NCI-H82 treated with DMSO at 0.1 percent for 48 hours (cell line): ENCODE measurements around the gene ZNF44.

Source experiments
- DNase-seq: peaks from one replicate; lab custom pipeline; 2025; ENCODE audit not compliant: unreplicated experiment; lab: John Stamatoyannopoulos, UW

The ZNF44 gene

DNA sequence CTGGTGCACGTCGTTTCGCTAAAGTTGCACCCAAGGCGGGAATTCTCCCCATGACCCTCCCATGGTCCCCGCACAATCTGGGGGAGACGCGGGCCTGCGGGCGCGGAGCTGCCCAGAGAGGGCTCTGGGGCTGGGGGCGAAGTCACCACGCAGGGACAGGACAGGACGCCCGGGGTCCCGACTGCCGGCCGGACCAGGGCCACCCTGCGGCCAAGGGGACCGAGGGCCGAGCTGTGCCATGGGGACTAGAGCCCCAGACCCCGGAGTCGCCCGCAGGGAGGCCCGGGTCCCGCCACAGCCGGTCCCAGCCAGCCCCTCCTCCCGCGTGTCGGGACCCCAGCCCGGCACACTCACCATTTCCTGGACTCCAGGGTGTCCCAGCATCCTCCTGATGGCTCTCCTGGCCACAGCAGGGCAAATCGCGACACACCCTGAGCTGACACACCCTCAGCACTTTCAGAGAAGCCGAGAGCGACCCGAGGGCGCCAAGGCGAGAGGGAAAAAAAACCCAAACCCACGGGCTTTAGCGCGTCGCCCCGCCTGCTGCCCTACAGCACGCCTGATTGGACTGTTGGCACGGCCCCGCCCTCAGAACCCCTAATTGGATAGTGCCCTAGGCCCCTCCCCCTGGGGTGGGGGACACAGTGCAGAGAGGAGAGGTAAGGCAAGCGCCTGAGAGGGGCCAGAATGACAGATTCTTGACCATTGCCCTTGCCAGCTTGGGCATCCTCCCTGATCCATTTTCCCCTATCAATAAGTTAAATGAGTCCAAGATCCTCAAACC, 28.6 kb downstream of the ZNF44 start:
- DNase-seq: no peak

DNA sequence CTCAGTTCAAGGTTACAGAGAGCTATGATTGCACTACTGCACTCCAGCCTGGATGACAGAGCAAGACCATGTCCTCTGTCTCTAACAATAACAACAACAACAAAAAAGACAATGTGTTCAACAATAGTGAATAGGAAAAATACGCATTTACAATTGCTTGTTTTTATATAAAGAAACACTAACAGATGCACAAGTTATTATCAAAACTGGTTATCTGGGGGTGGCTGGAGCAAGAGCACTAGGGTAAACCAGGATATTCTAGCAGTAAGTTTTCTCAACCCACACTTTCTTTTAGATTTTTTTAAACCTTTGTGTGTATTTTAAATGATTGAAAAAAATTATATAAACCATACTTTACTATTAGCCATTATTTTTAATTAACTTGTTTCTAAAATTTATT, 33.1 kb downstream of the ZNF44 start:
- DNase-seq: no peak

DNA sequence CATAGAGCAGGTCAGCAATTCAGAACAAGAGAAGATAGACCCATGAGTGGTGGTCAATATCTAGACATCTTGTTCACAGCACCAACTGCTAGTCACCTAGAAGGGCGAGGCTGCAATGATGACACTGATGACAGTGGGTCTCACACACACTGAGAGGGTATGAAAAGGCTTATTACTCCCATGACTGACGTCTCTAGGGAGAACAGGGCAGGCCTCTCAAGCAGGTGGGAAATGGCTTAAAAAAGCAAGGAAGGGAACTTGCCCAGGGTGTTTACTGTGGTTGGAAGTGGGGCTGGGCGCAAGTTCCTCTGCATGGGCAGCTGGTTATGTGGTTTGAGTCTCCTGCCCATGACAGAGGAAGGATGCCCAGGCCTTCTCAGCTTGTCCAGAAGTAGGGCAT, 33.8 kb downstream of the ZNF44 start:
- DNase-seq: no peak

DNA sequence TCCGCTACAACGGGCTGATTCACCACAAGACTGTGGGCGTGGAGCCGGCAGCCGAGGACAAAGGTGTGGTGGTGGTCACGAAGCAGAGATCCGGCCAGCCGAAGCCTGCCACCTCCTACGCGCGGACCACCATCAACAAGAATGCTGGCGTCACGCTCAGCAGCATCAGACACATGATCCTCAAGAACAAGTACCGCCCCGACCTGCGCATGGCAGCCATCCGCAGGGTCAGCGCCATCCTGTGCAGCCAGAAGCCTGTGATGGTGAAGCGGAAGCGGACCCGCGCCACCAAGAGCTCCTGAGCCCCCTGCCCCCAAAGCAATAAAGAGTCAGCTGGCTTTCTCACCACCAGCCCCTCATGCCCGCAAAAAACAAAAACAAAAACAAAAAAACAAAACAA, 34.4 kb downstream of the ZNF44 start:
- no peak for DNase-seq

DNA sequence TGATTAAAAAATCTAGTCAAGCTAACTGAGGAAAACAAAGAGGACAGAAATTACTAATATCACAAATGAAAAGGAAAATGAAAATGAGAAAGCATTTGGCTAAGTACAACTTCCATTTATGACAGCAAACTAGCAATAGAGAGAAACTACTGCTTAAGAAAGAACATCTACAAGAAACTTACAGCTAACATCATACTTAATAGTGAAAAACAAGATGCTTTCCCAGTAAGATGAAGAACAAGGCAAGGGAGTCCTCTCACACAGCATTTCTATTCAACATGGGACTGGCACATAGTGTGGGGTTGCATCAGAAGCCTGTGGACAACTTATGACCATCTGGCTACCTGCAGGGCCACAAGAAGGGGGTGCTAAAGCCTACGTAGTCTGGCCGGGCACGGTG, 39.3 kb downstream of the ZNF44 start:
- DNase-seq: no peak

DNA sequence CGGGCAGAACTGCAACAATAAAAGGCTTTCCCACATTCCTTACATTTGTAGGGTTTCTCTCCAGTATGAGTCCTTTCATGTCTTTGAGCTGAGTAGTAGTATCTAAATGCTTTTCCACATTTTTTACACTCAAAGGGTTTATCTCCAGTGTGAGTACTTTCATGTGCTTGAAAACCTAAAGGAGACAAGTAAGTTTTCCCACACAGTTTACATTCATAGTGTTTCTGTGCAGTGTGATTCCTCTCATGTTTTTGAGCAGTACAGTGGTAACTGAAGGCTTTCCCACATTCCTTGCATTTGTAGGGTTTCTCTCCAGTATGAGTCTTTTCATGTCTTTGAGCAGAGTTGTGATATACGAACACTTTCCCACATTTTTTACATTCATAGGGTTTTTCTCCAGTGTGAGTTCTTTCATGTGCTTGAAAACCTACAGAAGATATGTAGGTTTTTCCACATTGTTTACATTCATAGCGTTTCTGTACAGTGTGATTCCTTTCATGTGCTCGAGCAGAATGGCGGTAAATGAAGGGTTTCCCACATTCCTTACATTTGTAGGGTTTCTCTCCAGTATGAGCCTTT, 47.0 kb downstream of the ZNF44 start:
- DNase-seq: no peak

DNA sequence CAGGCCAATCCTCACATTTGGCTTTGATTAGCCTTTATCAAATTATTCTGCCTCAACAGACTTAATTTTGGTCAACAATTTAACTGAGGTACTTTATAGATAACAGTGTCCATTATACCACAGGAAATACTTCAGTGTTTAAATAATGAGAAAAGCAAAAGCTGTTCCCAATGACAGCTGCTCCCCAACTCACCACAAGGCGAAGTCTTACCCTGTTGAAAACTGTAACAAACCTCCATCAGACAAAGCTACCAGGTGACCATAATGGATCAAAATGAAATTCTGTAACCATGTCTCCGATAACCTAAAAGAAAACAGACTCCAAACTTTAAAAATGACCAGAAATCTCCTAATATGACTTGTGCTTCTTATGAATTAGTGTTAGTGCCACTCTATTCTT, 50.3 kb downstream of the ZNF44 start:
- no peak for DNase-seq

DNA sequence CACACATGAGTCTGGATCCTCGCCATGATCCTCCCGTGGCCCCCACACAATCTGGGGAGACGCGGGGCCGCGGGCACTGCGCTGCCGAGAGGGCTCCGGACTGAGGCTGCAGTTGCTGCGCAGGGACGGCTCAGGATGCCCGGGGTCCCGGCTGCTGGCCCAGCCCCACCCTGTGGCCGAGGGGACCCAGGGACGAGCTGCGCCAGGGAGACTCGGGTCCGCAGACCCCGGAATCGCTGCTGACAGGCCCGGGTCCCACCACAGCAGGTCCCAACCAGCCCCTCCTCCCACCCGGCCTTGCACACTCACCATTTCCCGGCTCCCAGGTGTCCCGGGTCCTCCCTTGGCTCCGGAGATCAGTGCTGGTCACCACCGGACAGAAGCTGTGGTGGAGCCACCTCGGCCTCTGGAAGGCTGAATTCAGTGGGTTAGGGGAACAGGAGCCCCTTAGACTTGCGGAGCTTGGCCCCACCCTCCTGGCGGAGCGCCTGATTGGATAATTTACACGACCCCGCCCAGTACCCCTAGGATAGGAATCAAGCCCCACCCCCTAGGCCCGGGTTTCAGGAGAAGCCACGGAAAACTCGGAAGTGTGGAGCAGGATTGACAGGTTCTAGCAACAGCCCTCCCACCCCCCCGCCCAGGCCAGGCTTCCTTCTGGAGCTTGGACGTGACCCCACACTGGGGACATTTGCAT, 57.4 kb downstream of the ZNF44 start:
- no peak for DNase-seq

DNA sequence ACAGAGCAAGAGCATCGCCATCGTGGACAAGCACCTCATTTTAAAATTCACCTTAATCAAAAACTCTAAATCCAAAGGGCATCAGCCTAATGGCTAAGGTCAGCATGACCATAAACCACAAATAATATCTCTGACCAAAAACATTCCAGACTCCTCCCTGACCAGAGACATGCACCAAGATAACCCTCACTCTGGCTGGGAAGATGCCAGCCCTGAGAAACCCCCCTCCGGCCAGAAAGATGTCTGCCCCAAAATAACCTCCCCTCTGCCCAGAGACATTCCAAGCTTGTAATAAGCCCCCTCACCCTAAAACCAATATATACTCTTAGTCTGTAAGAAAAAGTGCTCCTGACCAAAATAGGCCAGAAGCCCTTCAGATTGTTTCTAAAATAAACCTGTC, 61.7 kb downstream of the ZNF44 start:
- no peak for DNase-seq

DNA sequence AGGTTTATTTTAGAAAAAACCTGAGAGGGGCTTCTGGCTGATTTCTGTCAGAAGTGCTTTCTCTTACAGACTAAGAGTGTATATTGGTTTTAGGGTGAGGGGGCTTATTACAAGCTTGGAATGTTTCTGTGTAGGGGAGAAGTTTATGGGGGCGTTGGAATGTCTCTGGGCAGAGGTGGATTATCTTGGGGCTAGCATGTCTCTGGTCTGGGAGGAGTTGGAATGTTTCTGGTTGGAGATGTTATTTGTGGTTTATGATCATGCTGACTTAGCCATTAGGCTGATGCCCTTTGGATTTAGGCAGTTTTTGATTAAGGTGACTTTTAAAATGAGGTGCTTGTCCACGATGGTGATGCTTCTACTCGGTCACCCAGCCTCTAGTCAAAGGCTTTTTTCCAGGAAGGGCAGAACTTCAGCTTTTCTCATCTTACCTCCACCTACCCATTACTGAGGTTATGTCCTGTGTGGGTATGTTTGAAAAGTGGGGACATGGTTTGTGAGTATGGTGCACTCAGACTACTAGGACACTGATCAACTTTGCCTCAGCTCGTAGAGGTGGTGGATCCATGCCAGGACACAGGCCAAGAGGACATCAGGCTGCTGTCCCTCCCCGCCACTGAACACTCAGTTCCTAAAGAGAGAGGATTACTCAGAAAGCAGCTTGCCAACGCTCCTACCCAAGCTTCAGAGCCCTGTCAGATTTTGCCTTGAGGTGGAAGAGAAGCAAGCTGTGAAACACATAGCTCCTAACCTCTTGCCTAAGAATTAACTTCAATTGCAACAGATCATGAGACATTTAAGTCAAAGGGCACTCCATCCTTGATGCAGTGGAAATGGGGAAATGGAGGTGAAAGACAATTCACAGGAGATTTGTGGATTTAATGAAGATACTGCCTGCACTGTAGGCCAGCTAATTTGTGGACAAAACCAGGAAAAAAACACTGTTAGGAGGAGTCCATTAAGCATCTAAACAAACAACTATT, 63.6 kb downstream of the ZNF44 start:
- no peak for DNase-seq

DNA sequence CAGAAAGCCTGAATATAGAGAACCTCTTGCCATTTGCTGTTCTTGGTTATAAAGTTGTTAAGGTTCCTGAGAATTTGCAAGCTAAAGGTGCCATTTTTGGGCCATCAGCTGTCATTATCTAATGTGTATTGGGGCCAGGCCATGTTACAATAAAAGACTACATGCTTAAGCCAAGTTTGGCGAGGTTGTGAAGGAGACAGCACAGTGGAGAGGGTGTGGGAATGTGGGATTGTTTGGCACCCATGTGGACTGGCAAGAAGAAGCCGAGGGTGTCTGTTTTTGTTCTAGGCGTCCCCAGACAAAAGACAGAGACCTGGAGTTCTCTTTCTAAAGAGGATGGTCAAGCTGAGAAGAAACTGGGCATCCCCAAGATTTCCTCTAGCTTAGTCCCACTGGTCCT, 64.7 kb downstream of the ZNF44 start:
- no peak for DNase-seq

DNA sequence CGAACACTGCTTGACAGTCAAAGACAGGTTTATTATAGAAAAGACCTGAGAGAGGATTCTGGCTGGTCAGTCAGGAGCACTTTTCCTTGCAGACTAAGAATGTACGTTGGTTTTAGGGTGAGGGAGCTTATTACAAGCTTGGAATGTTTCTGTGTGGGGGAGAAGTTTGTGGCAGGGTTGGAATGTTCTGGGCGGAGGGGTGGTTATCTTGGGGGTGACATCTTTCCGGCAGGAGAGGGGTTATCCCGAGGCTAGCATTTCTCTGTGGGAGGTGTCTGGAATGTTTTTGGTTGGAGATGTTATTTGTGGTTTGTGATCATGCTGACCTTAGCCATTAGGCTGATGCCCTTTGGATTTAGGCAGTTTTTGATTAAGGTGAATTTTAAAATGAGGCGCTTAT, 70.0 kb downstream of the ZNF44 start:
- no peak for DNase-seq

DNA sequence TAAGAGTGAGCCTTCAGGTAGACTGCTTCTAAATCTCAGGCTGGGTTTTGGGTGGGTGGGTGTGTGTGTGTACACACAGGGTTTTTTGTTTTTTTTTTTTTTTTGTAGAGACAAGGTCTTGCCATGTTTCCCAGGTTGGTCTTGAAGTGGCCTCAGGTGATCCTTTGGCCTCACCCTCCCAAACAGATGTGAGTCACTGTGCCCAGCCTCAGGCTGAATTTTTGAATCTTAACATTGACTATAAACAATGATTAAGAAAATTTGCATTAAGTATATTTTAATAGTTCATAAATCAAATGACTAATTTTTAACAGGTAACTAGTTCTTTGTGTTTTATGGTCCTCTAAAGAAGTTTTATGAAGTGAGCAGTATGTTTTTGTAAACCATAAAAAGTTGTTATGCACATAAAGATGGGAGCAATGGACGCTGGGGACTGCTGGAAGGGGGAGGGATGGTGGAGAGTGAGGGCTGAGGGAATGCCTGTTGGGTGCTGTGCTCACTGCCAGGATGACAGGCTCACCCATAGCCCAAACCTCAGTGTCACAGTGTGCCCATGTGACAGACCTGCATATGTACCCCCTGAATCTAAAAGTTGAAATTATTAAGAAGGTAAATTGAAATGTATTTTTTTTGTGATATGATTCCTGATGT, 71.6 kb downstream of the ZNF44 start:
- DNase-seq: no peak
